GM19467 (cell line): ENCODE data around the gene SLC25A3.
"Not testable (repeated sequence)": the region's sequence is repeated elsewhere in the genome, so short reads cannot be mapped to it uniquely, and the experiment has no call there.

Experiments used
- ATAC-seq: cut with Tn5 transposase; IDR thresholded peaks from one replicate; pipeline ENCODE4 v1.9.1; 2021; ENCODE audit warnings: mild to moderate bottlenecking, moderate library complexity; ENCODE audit not compliant: unreplicated experiment

The SLC25A3 gene

GRCh38 chr12:98594050-98594835, 757 bp downstream of the SLC25A3 start:
- peak; percentile 4 for ATAC-seq

- ATAC-seq: no peak
Measured at GRCh38 chr12:98595243-98595988, 1.9 kb downstream of the SLC25A3 start.

GRCh38 chr12:98597313-98597712, 3.8 kb downstream of the SLC25A3 start:
- ATAC-seq: not testable (repeated sequence)

- no peak for ATAC-seq
Measured at GRCh38 chr12:98601924-98602323, 8.4 kb downstream of the SLC25A3 start.

- no peak for ATAC-seq
Measured at GRCh38 chr12:98606359-98606988, 13.0 kb downstream of the SLC25A3 start.

- ATAC-seq: no peak
Measured at GRCh38 chr12:98610596-98610995, 17.1 kb downstream of the SLC25A3 start.

GRCh38 chr12:98612696-98613334, 19.3 kb downstream of the SLC25A3 start:
- ATAC-seq: peak; percentile 80

GRCh38 chr12:98618952-98619351, 25.5 kb downstream of the SLC25A3 start:
- ATAC-seq: no peak

GRCh38 chr12:98635657-98636323, 42.3 kb downstream of the SLC25A3 start:
- ATAC-seq: peak; percentile 52

- no peak for ATAC-seq
Measured at GRCh38 chr12:98637068-98637467, 43.6 kb downstream of the SLC25A3 start.

- no peak for ATAC-seq
Measured at GRCh38 chr12:98638009-98638408, 44.5 kb downstream of the SLC25A3 start.

- ATAC-seq: no peak
Measured at GRCh38 chr12:98639491-98639890, 46.0 kb downstream of the SLC25A3 start.

GRCh38 chr12:98642801-98643200, 49.3 kb downstream of the SLC25A3 start:
- not testable (repeated sequence) for ATAC-seq

GRCh38 chr12:98644433-98644711, 50.9 kb downstream of the SLC25A3 start:
- peak; percentile 9 for ATAC-seq

- ATAC-seq: peak; percentile 83
Measured at GRCh38 chr12:98644712-98645571, 51.5 kb downstream of the SLC25A3 start, which contains the start of the genes APAF1 and IKBIP. APAF1 (plus strand) TSS chr12:98645290; CDS start chr12:98648360, 3,070 bp downstream. IKBIP (minus strand) TSS chr12:98644788; CDS start chr12:98644701, 87 bp downstream.

GRCh38 chr12:98645572-98646067, 52.1 kb downstream of the SLC25A3 start:
- peak; percentile 1 for ATAC-seq

- no peak for ATAC-seq
Measured at GRCh38 chr12:98646294-98647090, 53.0 kb downstream of the SLC25A3 start.

GRCh38 chr12:98651328-98651727, 57.8 kb downstream of the SLC25A3 start:
- ATAC-seq: no peak
